B cell (primary cell): ENCODE results near the gene CDK11A. TPM values are rescaled to one million over a fixed set of nuclear protein-coding genes. Genes with fewer than 3 reads are reported as not detected.

ENCODE experiments used
- ATAC-seq: fragments of 200-7000 bp; cut with Tn5 transposase; one replicate; pipeline ENCODE4 v1.10.0; 2021; ENCODE audit warnings: low read depth, mild to moderate bottlenecking, moderate number of reproducible peaks, moderate library complexity
- CTCF ChIA-PET: fragments of 350-600 bp; sonication (Branson Sonifier 250); formaldehyde crosslinking; loops from one replicate; lab custom pipeline; 2021; ENCODE audit warnings: antibody characterized with exemption, inconsistent platforms; lab: Charles Lee
- POLR2A ChIA-PET: fragments of 350-600 bp; sonication (Branson Sonifier 250); formaldehyde crosslinking; loops from one replicate; lab custom pipeline; 2021; ENCODE audit warnings: antibody characterized with exemption; lab: Charles Lee
- DNase-seq: peaks from one replicate; pipeline ENCODE4 v3.0.0; 2013
- H2AFZ ChIP-seq: 2 replicates; pipeline ENCODE4 v1.6.1; 2012; ENCODE audit warnings: mild to moderate bottlenecking, low read depth, low read length; ENCODE audit not compliant: insufficient read depth, poor library complexity, severe bottlenecking
- H3K27ac ChIP-seq, 2 donors: 1 replicate in 1 of 2; 2 replicates in 1 of 2; pipeline ENCODE4 v1.5.1; 2012 to 2013; ENCODE audit warnings: low read length in 2 of 2, mild to moderate bottlenecking in 2 of 2, moderate library complexity in 1 of 2
- H3K27me3 ChIP-seq, 4 experiments: fragments of 200-600 bp in 1 of 4; sonication (generic) in 1 of 4; replicated peaks in 1 of 4; 1 replicate in 2 of 4; 2 replicates in 2 of 4; pipeline versions ENCODE4 v1.6.1 to v1.7.0; 2013 to 2016; ENCODE audit warnings: low read length in 3 of 4, mild to moderate bottlenecking in 2 of 4, mixed read lengths in 1 of 4, moderate library complexity in 1 of 4; ENCODE audit not compliant: insufficient read depth in 4 of 4, control insufficient read depth in 3 of 4; ENCODE audit errors: control extremely low read depth in 1 of 4
- H3K36me3 ChIP-seq, 2 experiments: replicated peaks in 1 of 2; 1 replicate in 1 of 2; 2 replicates in 1 of 2; pipeline versions ENCODE4 v1.6.1 to v1.7.1; 2013; ENCODE audit warnings: low read length in 1 of 2; ENCODE audit not compliant: insufficient read depth in 2 of 2, control insufficient read depth in 1 of 2; ENCODE audit errors: control extremely low read depth in 1 of 2, extremely low read depth in 1 of 2
- H3K4me1 ChIP-seq, 2 donors: fragments of 200-600 bp in 1 of 2; sonication (generic) in 1 of 2; 1 replicate in 1 of 2; 2 replicates in 1 of 2; pipeline versions ENCODE4 v1.5.1 to v1.6.1; 2013 to 2017; ENCODE audit warnings: low read length in 2 of 2; ENCODE audit not compliant: control insufficient read depth in 2 of 2, insufficient read depth in 2 of 2
- H3K4me2 ChIP-seq: replicated peaks from 2 replicates; pipeline ENCODE3; 2012; ENCODE audit warnings: mild to moderate bottlenecking, low read depth, low read length; ENCODE audit not compliant: poor library complexity, severe bottlenecking
- H3K4me3 ChIP-seq, 5 experiments: fragments of 200-600 bp in 1 of 5; sonication (generic) in 1 of 5; 1 replicate in 3 of 5; 2 replicates in 2 of 5; pipeline versions ENCODE4 v1.5.1 to v1.7.0; 2011 to 2016; ENCODE audit warnings: low read length in 4 of 5, mild to moderate bottlenecking in 4 of 5, low read depth in 2 of 5, control low read depth in 1 of 5, moderate library complexity in 1 of 5; ENCODE audit not compliant: insufficient read depth in 1 of 5; ENCODE audit errors: control extremely low read depth in 1 of 5, extremely low read depth in 1 of 5
- H3K79me2 ChIP-seq: fragments of 200-600 bp; sonication (generic); one replicate; pipeline ENCODE4 v1.6.0; 2016; ENCODE audit warnings: low read length; ENCODE audit not compliant: control insufficient read depth, insufficient read depth
- H3K9ac ChIP-seq: fragments of 200-600 bp; sonication (generic); 2 replicates; pipeline ENCODE4 v1.6.1; 2017; ENCODE audit warnings: mild to moderate bottlenecking, low read length, moderate library complexity
- H3K9me3 ChIP-seq, 3 donors: one replicate each; pipeline versions ENCODE4 v1.6.1 to v1.7.1; 2013; ENCODE audit warnings: low read length in 2 of 3; ENCODE audit not compliant: control insufficient read depth in 2 of 3, insufficient read depth in 1 of 3; ENCODE audit errors: control extremely low read depth in 1 of 3
- H4K20me1 ChIP-seq: 2 replicates; pipeline ENCODE4 v1.6.0; 2012; ENCODE audit warnings: mild to moderate bottlenecking, low read length; ENCODE audit not compliant: insufficient read depth, control insufficient read depth, poor library complexity, severe bottlenecking
- H3K27ac Mint-ChIP-seq: one replicate; pipeline ENCODE4 v1.8.0; 2021; ENCODE audit warnings: mixed read lengths
- H3K27me3 Mint-ChIP-seq: one replicate; pipeline ENCODE4 v1.8.0; 2021; ENCODE audit warnings: mixed read lengths
- H3K4me1 Mint-ChIP-seq: one replicate; pipeline ENCODE4 v1.8.0; 2021; ENCODE audit warnings: mixed read lengths
- H3K4me3 Mint-ChIP-seq: one replicate; pipeline ENCODE4 v1.8.0; 2021; ENCODE audit warnings: mixed read lengths
- H3K9me3 Mint-ChIP-seq: one replicate; pipeline ENCODE4 v1.8.0; 2022; ENCODE audit warnings: mixed read lengths; ENCODE audit not compliant: insufficient read depth
- CTCF ChIP-seq: fragments of 200-600 bp; IDR thresholded peaks from one replicate; pipeline ENCODE4 v1.8.0; 2022; ENCODE audit warnings: antibody characterized with exemption, mild to moderate bottlenecking
- EZH2 ChIP-seq: IDR thresholded peaks from 2 replicates; pipeline ENCODE4 v1.6.1; 2012; ENCODE audit warnings: borderline replicate concordance, low read depth, mild to moderate bottlenecking, moderate library complexity, low read length; ENCODE audit not compliant: insufficient read depth, poor library complexity, severe bottlenecking
- WGBS: methylation state at CpG from one replicate; pipeline ENCODE4 v1.1.5; 2013; ENCODE audit warnings: missing lambda C conversion rate; ENCODE audit not compliant: insufficient coverage; 5-methylcytosine and 5-hydroxymethylcytosine counted together
- intact Hi-C: fragments of 100-400 bp; cut with micrococcal nuclease; formaldehyde crosslinking; loops from one replicate; pipeline ENCODE4 v1.10.0; 2022
- polyA plus RNA-seq: library from polyadenylated mRNA; depleted of rRNA; stranded (reverse); fragments of >200 nt; gene quantifications from 2 replicates; pipeline ENCODE4 v1.2.3, GENCODE V29; 2012
- total RNA-seq, 2 donors: library from RNA; stranded (reverse); fragments of 120-200 nt in 1 of 2; gene quantifications; 1 replicate in 1 of 2; 2 replicates in 1 of 2; pipeline versions ENCODE4 v1.2.3 to v1.2.4, GENCODE V29; 2013 to 2022

The CDK11A gene
- total and polyA plus RNA-seq, 2 donors (not counting 1 experiment from before 2014, with no cell fraction given): 82.1 to 138 TPM

GRCh38 chr1:1761504-1762376, 37.6 kb upstream of the CDK11A start:
- DNase-seq (no peak), ATAC-seq (no peak)
- Mint-ChIP-seq H3K4me3 (no peak overlapping the region), H3K9me3 (no peaks in the 10 kb centered on the region), H3K4me1 (no peaks in the 10 kb centered on the region), H3K27me3 (no peaks in the 10 kb centered on the region), H3K27ac (no peak overlapping the region)
- Histone ChIP-seq H4K20me1 (peaks cover 80% of the 10 kb centered on the region), H3K9me3 (no peaks in the 10 kb centered on the region), H3K9ac (no peak overlapping the region), H3K36me3 (peaks cover 0 to 89% of the 10 kb centered on the region in 2 experiments), H3K4me3 (no peak overlapping the region), H3K4me1 (no peaks in the 10 kb centered on the region), H3K27me3 (no peaks in the 10 kb centered on the region), H3K27ac (no peak overlapping the region), H2AFZ (no peak overlapping the region), H3K79me2 (peaks cover 98% of the 10 kb centered on the region), H3K4me2 (no peak overlapping the region)
- ChIA-PET POLR2A (no interaction called here), CTCF (no interaction called here)
- intact Hi-C loops: no loop called here
- WGBS: 97% methylated on average over 21 of the region's 23 CpGs
- TF ChIP-seq CTCF: no peak
- TF ChIP-seq EZH2: no peak

- ChIA-PET CTCF (no interaction called here), POLR2A (no interaction called here)
- no peak for DNase-seq
These were observed 36.6 kb upstream of the CDK11A start for GRCh38 chr1:1760715-1761114.

More at GRCh38 chr1:1760715-1761114, 36.6 kb upstream of the CDK11A start:
- no peak for ATAC-seq
- no peaks in the 10 kb centered on the region for H3K4me1 ChIP-seq
- no peak overlapping the region for H3K9ac ChIP-seq
- H3K4me3 ChIP-seq: no peak overlapping the region
- intact Hi-C loops: no loop called here
- no peak overlapping the region for H3K27ac ChIP-seq
- H3K79me2 ChIP-seq: peaks cover 98% of the 10 kb centered on the region
- WGBS: 64% methylated on average over 9 of the region's 10 CpGs
- TF ChIP-seq CTCF: no peak
- TF ChIP-seq EZH2: no peak
- peaks cover 0 to 92% of the 10 kb centered on the region in 2 experiments for H3K36me3 ChIP-seq
- no peak overlapping the region for H2AFZ ChIP-seq
- no peaks in the 10 kb centered on the region for H3K27me3 ChIP-seq
- peaks cover 83% of the 10 kb centered on the region for H4K20me1 ChIP-seq
- Mint-ChIP-seq H3K27ac (no peak overlapping the region), H3K27me3 (no peaks in the 10 kb centered on the region), H3K4me3 (no peak overlapping the region), H3K9me3 (no peaks in the 10 kb centered on the region), H3K4me1 (no peaks in the 10 kb centered on the region)
- H3K4me2 ChIP-seq: no peak overlapping the region
- H3K9me3 ChIP-seq: no peaks in the 10 kb centered on the region
